HG03460 (cell line): ENCODE data around the gene TMIE.

Experiments
- ATAC-seq: cut with Tn5 transposase; IDR thresholded peaks from one replicate; pipeline ENCODE4 v1.9.1; 2021; ENCODE audit not compliant: unreplicated experiment

Gene TMIE

GRCh38 chr3:46706771-46707582, 5.8 kb downstream of the TMIE start:
- no peak for ATAC-seq

- ATAC-seq: no peak
Measured at GRCh38 chr3:46707601-46708011, 6.4 kb downstream of the TMIE start.

- ATAC-seq: no peak
Measured at GRCh38 chr3:46708401-46709156, 7.4 kb downstream of the TMIE start.

GRCh38 chr3:46709157-46709654, 8.0 kb downstream of the TMIE start:
- no peak for ATAC-seq

GRCh38 chr3:46709721-46710120, 8.5 kb downstream of the TMIE start:
- no peak for ATAC-seq

GRCh38 chr3:46710229-46710628, 9.0 kb downstream of the TMIE start:
- no peak for ATAC-seq

GRCh38 chr3:46710671-46711295, 9.6 kb downstream of the TMIE start:
- no peak for ATAC-seq

GRCh38 chr3:46711305-46711704, 10.1 kb downstream of the TMIE start:
- ATAC-seq: no peak

GRCh38 chr3:46711760-46712159, 10.6 kb downstream of the TMIE start:
- ATAC-seq: no peak

- no peak for ATAC-seq
Measured at GRCh38 chr3:46712191-46713049, 11.2 kb downstream of the TMIE start.

GRCh38 chr3:46713050-46713897, 12.1 kb downstream of the TMIE start:
- ATAC-seq: no peak

GRCh38 chr3:46713898-46714552, 12.8 kb downstream of the TMIE start:
- ATAC-seq: no peak

- no peak for ATAC-seq
Measured at GRCh38 chr3:46714728-46715506, 13.7 kb downstream of the TMIE start.

GRCh38 chr3:46715507-46716175, 14.4 kb downstream of the TMIE start:
- no peak for ATAC-seq

- no peak for ATAC-seq
Measured at GRCh38 chr3:46716461-46717441, 15.6 kb downstream of the TMIE start.

GRCh38 chr3:46717447-46718231, 16.4 kb downstream of the TMIE start, which contains the start of gene PRSS50:
TSS of gene PRSS50 (minus strand) at chr3:46717869. CDS start at chr3:46717824, 45 bp downstream.
- ATAC-seq: no peak
